ENCODE data around the gene TCF4. TPM values are rescaled to one million over a fixed set of nuclear protein-coding genes. Genes with fewer than 3 reads are reported as not detected.

The TCF4 gene
- total RNA-seq, 1 donor, result 27.5 TPM

DNA sequence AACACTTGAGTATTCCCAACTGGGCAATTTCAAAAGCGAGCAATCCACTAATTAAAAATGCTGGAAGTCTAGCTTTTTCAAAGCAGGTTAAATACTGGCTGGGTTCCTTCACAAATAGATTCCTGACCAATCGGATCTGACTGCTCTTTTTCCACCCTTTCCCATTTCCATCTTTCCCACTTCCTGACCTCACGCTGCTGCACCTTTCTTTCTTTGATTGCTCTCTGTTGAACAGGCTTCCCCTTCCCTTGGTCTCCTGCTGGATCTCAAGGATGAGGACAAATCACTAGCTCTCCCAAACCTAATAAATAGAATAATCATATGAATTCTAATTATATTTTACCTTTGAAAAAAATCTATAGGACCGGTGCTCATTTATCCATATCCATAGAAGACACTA, 121.2 kb downstream of the TCF4 start:
- Histone ChIP-seq H3K4me1 (ENCODE audit: insufficient read depth, low read length) (peaks cover 15% of the 10 kb centered on the region), H3K27me3 (ENCODE audit: insufficient read depth, low read length) (no peaks in the 10 kb centered on the region), H3K4me3 (ENCODE audit: low read length) (no peak overlapping the region), H3K9me3 (ENCODE audit: low read depth, low read length) (no peaks in the 10 kb centered on the region)

DNA sequence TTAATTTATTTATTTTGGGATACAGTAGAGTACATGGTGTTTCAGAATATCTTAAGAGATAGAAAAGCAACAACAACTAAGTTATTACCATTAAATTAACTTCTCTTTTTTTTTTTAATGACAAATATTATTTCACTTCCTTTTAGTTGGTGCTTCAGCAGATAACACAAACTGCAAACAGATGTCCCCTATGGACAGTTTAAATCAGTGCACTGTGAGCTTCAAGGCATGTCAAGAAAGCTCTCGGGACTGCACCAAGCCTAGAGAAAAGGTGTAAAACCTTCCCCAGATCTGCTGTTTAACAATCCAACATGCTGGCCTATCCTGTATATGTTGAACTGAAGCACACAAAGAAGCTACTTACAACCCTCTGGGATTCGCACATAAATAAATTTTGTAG, 122.7 kb downstream of the TCF4 start:
- H3K9me3 ChIP-seq (ENCODE audit: low read depth, low read length), result no peaks in the 10 kb centered on the region
- peaks cover 15% of the 10 kb centered on the region for H3K4me1 ChIP-seq (ENCODE audit: insufficient read depth, low read length)
- no peaks in the 10 kb centered on the region for H3K27me3 ChIP-seq (ENCODE audit: insufficient read depth, low read length)
- no peak overlapping the region for H3K4me3 ChIP-seq (ENCODE audit: low read length)

DNA sequence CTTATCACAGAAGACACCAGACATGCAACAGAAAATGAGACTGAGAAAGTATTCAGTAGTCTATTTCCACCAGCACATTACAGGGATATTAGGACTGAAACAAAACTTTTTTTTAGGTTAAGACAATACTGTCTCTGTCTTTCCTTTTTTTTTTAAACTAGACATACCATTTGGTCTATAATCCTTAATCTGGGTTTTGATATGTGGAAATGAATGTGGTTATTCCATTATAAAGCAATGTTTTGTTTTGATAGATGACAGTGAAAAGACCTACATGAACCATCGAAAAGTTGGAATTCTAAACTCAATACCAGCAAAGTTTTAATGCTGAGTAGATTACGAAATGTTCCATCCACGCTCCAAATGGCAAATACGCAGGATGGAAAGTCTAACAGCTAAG, 123.4 kb downstream of the TCF4 start:
- no peaks in the 10 kb centered on the region for H3K27me3 ChIP-seq (ENCODE audit: insufficient read depth, low read length)
- peaks cover 15% of the 10 kb centered on the region for H3K4me1 ChIP-seq (ENCODE audit: insufficient read depth, low read length)
- H3K9me3 ChIP-seq (ENCODE audit: low read depth, low read length), result no peaks in the 10 kb centered on the region
- no peak overlapping the region for H3K4me3 ChIP-seq (ENCODE audit: low read length)

DNA sequence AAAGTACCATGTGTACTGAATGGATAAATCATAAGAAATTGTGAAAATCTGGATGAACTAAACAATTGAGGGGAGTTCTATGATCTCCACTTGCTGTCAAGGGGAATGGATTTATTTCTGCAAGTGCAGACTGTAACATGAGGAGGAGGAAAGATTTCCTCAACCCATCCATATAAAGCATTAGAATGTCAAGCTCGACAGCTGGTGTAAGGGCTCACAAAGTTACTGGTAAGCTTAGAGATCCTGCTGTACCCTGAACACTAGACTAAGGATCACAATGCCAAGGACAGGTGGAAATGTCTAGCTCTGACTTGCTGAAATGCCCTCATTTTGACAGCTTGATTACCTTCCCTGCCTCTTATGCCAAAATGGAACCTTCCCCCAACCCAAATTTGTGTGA, 125.3 kb downstream of the TCF4 start:
- no peaks in the 10 kb centered on the region for H3K9me3 ChIP-seq (ENCODE audit: low read depth, low read length)
- peaks cover 15% of the 10 kb centered on the region for H3K4me1 ChIP-seq (ENCODE audit: insufficient read depth, low read length)
- H3K27me3 ChIP-seq (ENCODE audit: insufficient read depth, low read length), result no peaks in the 10 kb centered on the region
- H3K4me3 ChIP-seq (ENCODE audit: low read length), result no peak overlapping the region

DNA sequence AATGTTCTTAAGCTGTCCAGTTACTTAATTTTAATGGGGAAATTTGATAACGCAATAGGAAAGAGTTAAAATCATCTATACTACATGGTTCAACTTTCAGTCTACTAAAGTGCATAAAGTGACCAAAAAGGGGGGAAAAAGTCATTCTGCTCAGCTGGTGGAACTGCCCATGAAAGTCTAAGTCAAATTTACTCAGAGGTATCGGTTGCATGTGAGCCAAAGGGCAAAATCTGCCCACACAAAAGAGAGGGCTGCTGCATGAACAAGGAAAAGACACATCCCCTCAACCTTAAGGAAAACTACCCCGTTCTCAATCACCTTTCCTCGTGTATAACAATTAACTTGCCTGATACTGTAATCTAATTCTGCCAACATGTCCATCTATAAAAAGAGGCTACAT, 126.1 kb downstream of the TCF4 start:
- Histone ChIP-seq H3K4me1 (ENCODE audit: insufficient read depth, low read length) (peaks cover 15% of the 10 kb centered on the region), H3K4me3 (ENCODE audit: low read length) (no peak overlapping the region), H3K27me3 (ENCODE audit: insufficient read depth, low read length) (no peaks in the 10 kb centered on the region), H3K9me3 (ENCODE audit: low read depth, low read length) (no peaks in the 10 kb centered on the region)

DNA sequence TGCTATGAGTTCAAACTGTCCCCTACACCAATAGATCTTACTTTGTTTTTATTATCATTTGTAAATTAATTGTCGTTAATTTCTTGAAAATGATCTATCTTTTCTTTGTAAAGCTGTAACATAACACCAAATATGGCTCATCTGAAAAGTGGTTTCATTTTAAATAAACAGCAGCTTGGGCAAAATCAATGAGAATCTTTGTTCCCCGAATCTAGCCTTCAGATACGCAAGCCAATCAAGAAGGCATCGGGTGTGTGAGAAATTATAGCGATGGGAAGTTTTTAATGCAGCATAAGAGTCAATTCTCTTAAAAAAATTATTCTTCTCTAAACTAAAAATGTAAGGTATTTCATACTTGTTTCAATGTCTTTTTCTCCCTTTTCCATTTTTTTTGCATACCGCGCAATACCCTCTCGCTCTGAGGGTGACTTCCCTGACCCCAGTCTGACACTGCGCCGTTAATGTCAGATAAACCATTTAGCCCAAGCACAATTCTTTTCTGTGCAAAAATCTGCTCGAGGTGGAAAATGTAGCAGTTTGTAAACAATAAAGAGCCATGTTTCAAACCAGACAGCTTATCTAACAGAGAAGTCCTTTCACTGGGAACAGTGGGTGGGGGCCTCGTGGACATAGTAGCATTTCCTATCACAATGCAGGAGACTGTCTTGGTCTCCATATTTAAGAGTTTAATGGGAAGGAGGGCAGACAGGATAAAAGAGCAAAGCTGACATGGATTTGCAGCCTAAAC, 129.4 kb downstream of the TCF4 start:
- Histone ChIP-seq H3K4me3 (ENCODE audit: low read length) (no peak overlapping the region), H3K27me3 (ENCODE audit: insufficient read depth, low read length) (no peaks in the 10 kb centered on the region), H3K9me3 (ENCODE audit: low read depth, low read length) (no peaks in the 10 kb centered on the region), H3K4me1 (ENCODE audit: insufficient read depth, low read length) (no peaks in the 10 kb centered on the region)

DNA sequence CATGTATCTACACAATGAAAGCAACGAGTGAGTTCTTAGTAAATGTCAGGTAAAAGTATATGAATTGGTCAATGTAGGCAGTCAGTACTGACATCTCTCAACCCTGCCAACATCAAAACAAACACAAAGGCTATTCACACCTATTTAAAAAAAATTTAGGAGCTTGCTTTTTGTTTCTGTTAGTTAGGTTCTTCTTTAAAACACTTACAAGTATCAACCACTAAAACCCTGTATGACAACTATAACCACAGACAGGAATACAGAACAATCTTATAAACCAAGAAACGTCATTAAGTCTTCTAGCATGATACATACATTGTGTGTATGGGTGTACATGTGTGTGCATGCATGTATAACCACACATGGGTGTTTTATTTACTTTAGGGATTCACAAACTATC, 131.0 kb downstream of the TCF4 start:
- no peaks in the 10 kb centered on the region for H3K4me1 ChIP-seq (ENCODE audit: insufficient read depth, low read length)

DNA sequence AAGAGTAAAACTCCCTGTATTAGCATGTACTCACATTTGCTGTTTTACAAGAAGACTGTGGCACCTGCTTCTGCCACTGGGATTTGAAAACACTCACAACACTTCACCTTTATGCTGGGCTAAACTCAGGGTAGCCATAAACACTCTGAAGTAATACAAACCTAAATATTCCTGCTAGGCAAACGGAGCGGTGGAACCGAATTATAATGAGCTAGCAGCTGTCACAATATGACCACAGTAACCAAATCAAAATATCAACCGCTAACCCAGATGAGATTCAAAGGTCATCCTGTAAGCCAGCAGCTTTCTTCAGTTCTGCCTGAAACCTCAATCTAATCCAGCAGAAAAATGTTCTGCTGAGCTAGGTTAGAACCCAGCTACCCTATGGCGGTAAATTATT, 132.1 kb downstream of the TCF4 start:
- Histone ChIP-seq H3K9me3 (ENCODE audit: low read depth, low read length) (no peaks in the 10 kb centered on the region), H3K27me3 (ENCODE audit: insufficient read depth, low read length) (no peaks in the 10 kb centered on the region), H3K4me1 (ENCODE audit: insufficient read depth, low read length) (no peaks in the 10 kb centered on the region), H3K4me3 (ENCODE audit: low read length) (no peak overlapping the region)

More for the DNA sequence above, 131.0 kb downstream of the TCF4 start:
- no peaks in the 10 kb centered on the region for H3K27me3 ChIP-seq (ENCODE audit: insufficient read depth, low read length)
- H3K9me3 ChIP-seq (ENCODE audit: low read depth, low read length), result no peaks in the 10 kb centered on the region
- no peak overlapping the region for H3K4me3 ChIP-seq (ENCODE audit: low read length)

DNA sequence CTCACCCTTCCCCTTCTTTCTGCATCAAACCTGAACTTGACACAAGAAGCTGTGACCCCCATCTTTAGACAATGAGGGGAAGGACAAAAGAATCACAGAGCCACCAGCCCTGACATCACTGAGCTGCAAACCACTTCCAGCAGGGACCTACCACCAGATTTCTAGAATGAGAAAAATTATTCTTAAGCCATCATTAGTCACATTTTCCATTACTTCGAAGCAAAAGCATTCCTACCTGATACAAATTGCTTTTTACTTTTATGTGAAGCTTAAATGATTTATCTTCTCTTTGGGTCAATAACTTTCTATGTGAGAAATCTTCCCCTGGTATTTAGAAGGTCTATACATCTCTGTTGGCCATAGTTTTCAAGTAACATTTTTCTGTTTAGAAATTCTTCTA, 134.8 kb downstream of the TCF4 start:
- Histone ChIP-seq H3K27me3 (ENCODE audit: insufficient read depth, low read length) (no peaks in the 10 kb centered on the region), H3K9me3 (ENCODE audit: low read depth, low read length) (no peaks in the 10 kb centered on the region), H3K4me1 (ENCODE audit: insufficient read depth, low read length) (no peaks in the 10 kb centered on the region), H3K4me3 (ENCODE audit: low read length) (no peak overlapping the region)

DNA sequence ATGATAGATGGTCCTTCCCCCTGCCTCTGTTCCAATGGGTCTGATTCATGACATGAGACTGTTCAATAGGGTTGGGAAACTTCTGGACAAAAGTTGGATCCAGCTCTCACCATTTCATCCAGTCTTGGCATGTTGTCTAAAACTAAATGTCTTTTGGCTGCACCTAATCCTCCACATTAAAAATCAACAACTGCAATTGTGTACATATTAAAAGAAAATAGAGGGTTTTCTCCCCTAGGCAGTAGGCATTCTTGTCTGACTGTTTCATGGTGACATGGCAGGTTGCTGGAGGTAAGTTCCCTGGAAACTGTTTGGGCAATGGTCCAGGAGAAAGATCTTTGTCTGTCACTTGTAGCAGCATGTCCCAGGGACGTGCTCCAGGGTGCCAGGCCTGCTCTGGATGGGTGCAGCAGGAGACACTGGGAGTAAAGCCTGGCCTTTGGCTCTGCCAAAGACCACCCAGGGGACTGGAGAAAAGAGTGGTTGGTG, 135.8 kb downstream of the TCF4 start:
- H3K4me1 ChIP-seq (ENCODE audit: insufficient read depth, low read length), result no peaks in the 10 kb centered on the region
- no peaks in the 10 kb centered on the region for H3K9me3 ChIP-seq (ENCODE audit: low read depth, low read length)
- H3K4me3 ChIP-seq (ENCODE audit: low read length), result no peak overlapping the region
- no peaks in the 10 kb centered on the region for H3K27me3 ChIP-seq (ENCODE audit: insufficient read depth, low read length)

DNA sequence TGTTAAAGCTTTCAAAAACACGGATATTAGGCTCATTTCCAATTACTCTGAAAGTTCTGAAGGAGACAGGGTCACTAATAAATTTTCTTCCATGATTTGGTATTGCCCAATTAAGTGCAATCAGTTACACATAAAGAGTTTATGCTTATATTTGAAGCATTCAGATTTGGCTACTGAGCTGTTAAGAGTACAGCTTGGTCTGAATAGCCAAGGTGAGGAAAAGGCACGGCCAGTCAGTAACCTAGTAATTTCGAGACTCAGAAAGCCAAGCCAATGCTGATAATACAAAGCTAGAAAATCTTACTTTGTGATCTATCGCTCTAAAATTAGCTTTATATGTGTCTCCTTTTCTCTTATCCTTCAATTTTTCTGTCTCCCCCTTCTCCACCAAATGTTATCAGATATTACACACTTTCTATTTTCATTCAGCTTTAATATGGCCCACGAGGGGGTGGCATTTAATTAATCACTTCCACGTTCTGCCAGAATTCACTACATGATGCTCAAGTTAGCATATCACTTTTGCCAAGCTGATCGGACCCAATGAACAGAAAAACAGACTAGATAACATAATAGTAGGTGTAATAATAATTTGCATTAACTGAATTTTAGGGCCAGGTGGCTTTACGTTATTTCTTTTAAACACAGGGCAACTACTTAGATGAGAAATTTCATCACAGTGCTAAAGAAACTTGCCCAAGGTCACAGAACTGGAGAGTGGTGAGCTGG, 138.4 kb downstream of the TCF4 start:
- H3K9me3 ChIP-seq (ENCODE audit: low read depth, low read length), result no peaks in the 10 kb centered on the region
- H3K4me1 ChIP-seq (ENCODE audit: insufficient read depth, low read length), result no peaks in the 10 kb centered on the region
- H3K27me3 ChIP-seq (ENCODE audit: insufficient read depth, low read length), result no peaks in the 10 kb centered on the region
- no peak overlapping the region for H3K4me3 ChIP-seq (ENCODE audit: low read length)

DNA sequence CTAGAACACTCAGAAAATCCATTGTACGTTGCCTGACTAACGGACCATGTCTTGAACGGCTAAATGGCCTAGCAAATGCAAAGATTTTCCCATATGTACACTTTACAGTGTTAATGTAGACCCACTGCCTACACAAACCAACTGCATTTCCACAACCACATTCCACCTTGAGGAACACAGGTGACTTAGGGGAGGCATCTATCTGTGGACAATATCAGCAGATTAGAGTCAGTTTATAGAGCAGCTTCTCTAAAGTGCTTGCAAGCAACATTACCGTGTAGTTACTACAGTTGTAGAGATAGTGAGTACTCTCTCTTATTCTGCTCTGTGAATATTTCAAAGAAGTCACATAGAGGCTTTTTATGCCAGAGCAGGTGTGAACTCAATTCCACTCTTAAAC, 139.6 kb downstream of the TCF4 start:
- no peak overlapping the region for H3K4me3 ChIP-seq (ENCODE audit: low read length)
- no peaks in the 10 kb centered on the region for H3K4me1 ChIP-seq (ENCODE audit: insufficient read depth, low read length)
- no peaks in the 10 kb centered on the region for H3K27me3 ChIP-seq (ENCODE audit: insufficient read depth, low read length)
- H3K9me3 ChIP-seq (ENCODE audit: low read depth, low read length), result no peaks in the 10 kb centered on the region

DNA sequence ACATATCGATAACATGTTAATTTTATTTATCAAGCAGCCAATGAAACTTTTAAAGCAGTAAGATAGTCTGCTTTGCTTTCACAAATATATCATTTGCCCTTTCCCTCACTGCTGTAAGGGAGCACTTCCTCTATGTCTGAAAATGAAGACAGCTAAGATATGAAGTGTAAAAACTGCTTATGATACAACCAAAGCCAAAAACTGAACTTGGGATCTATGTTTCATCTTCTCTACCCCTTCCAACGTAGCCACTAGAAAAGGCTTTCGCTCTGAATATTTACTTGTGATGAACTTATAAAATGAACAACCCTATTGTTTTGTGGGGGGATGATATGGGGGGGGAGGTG, 140.3 kb downstream of the TCF4 start:
- Histone ChIP-seq H3K27me3 (ENCODE audit: insufficient read depth, low read length) (no peaks in the 10 kb centered on the region), H3K9me3 (ENCODE audit: low read depth, low read length) (no peaks in the 10 kb centered on the region), H3K4me3 (ENCODE audit: low read length) (no peak overlapping the region), H3K4me1 (ENCODE audit: insufficient read depth, low read length) (no peaks in the 10 kb centered on the region)

DNA sequence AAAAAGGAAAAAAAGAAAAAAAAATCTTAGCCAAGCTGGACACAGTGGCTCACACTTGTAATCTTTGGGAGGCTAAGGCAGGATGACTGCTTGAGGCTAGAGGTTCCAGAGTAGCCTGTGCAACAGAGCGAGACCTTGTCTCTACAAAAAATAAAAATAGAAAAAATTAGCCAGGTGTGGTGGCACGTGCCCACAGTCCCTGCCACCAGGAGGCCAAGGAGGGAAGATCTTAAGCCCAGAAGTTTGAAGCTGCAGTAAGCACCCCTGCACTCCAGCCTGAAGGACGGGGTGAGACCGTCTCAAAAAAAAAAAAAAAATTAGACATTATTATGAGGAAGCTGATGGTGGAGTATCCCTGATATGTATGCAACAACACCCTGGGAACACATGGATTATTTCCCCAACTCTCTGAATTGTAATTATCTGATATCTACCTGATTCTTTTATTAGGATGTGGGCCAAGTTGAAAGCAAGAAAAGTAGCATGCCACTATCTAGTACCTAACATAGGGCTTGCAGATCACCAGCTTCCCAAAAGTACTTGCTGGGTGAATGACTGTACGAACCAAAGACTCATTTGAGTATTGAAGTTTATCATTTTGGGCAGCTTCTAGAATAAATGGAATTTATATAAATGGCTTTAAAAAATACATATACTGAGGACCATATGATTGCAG, 140.9 kb downstream of the TCF4 start:
- no peaks in the 10 kb centered on the region for H3K4me1 ChIP-seq (ENCODE audit: insufficient read depth, low read length)
- no peaks in the 10 kb centered on the region for H3K9me3 ChIP-seq (ENCODE audit: low read depth, low read length)
- no peak overlapping the region for H3K4me3 ChIP-seq (ENCODE audit: low read length)
- no peaks in the 10 kb centered on the region for H3K27me3 ChIP-seq (ENCODE audit: insufficient read depth, low read length)

DNA sequence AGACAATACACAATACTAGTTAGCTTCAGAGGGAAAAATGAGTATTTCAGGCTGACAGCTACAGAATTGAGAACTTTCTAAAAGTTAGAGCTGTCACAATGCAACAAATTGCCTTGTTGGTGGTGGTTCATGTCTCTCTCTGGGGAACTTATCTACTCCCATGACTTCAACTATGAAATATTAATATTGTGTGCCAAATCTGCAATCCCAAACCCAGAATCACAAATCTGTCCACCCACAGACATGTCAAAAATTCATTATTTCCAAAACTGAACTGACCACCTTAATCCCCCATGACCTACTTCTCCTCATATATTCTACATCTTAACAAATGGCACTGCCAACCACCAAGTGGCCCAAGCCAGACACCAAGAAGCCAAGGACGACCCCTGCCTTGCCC, 143.5 kb downstream of the TCF4 start:
- Histone ChIP-seq H3K27me3 (ENCODE audit: insufficient read depth, low read length) (no peaks in the 10 kb centered on the region), H3K9me3 (ENCODE audit: low read depth, low read length) (no peaks in the 10 kb centered on the region), H3K4me3 (ENCODE audit: low read length) (no peak overlapping the region), H3K4me1 (ENCODE audit: insufficient read depth, low read length) (no peaks in the 10 kb centered on the region)

Data from mononuclear cell (primary cell).